HG03045 (cell line): Measurements from ENCODE around the gene SLC7A6.

Experiments used
- ATAC-seq: cut with Tn5 transposase; IDR thresholded peaks from one replicate; pipeline ENCODE4 v1.9.1; 2021; ENCODE audit warnings: mild to moderate bottlenecking, moderate library complexity; ENCODE audit not compliant: unreplicated experiment

The SLC7A6 gene

GRCh38 chr16:68234188-68235107 is 29.9 kb upstream of the SLC7A6 start:
- ATAC-seq = no peak

GRCh38 chr16:68235108-68235886 is 29.0 kb upstream of the SLC7A6 start:
- no peak for ATAC-seq

- ATAC-seq = no peak
These were observed 28.5 kb upstream of the SLC7A6 start, which contains the start of gene ESRP2 for GRCh38 chr16:68235887-68236136. TSS of gene ESRP2 (minus strand) at chr16:68236127. CDS start at chr16:68236045, 82 bp downstream.

GRCh38 chr16:68236137-68236825 is 28.0 kb upstream of the SLC7A6 start:
- ATAC-seq = no peak

- ATAC-seq = peak; percentile 1
These were observed 27.5 kb upstream of the SLC7A6 start for GRCh38 chr16:68236826-68237242.

GRCh38 chr16:68237243-68238028 is 26.9 kb upstream of the SLC7A6 start:
- peak; percentile 78 for ATAC-seq

GRCh38 chr16:68238029-68238345 is 26.3 kb upstream of the SLC7A6 start:
- peak; percentile 22 for ATAC-seq

- ATAC-seq = no peak
These were observed 22.2 kb upstream of the SLC7A6 start for GRCh38 chr16:68242085-68242484.

- ATAC-seq = no peak
These were observed 21.1 kb upstream of the SLC7A6 start for GRCh38 chr16:68242926-68243858.

- no peak for ATAC-seq
These were observed 19.8 kb upstream of the SLC7A6 start for GRCh38 chr16:68244481-68244902.

- peak; percentile 85 for ATAC-seq
These were observed 19.1 kb upstream of the SLC7A6 start, which contains the start of gene PLA2G15 for GRCh38 chr16:68244903-68245853. TSS of gene PLA2G15 (plus strand) at chr16:68245373. CDS start at chr16:68245427, 54 bp downstream.

- ATAC-seq = no peak
These were observed 18.2 kb upstream of the SLC7A6 start for GRCh38 chr16:68246121-68246520.

GRCh38 chr16:68246666-68247065 is 17.7 kb upstream of the SLC7A6 start:
- no peak for ATAC-seq

- ATAC-seq = no peak
These were observed 16.9 kb upstream of the SLC7A6 start for GRCh38 chr16:68247400-68247799.

GRCh38 chr16:68247932-68248331 is 16.4 kb upstream of the SLC7A6 start:
- ATAC-seq = no peak

GRCh38 chr16:68249371-68249770 is 15.0 kb upstream of the SLC7A6 start:
- no peak for ATAC-seq

GRCh38 chr16:68250951-68251350 is 13.4 kb upstream of the SLC7A6 start:
- ATAC-seq = no peak

- ATAC-seq = no peak
These were observed 12.5 kb upstream of the SLC7A6 start for GRCh38 chr16:68251832-68252231.
